ENCODE data around the gene TP53TG3C. TPM values are rescaled to one million over a fixed set of nuclear protein-coding genes. Genes with fewer than 3 reads are reported as not detected.
"Not testable (repeated sequence)": the region's sequence is repeated elsewhere in the genome, so short reads cannot be mapped to it uniquely, and the experiment has no call there.

TP53TG3C gene, protein sequence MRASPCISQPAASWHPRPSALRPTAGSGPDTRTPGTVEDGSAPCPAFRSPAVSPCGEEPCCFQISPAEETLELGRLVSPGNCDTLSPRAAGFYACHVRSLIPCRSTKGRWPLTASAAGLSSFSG
- not detected for total RNA-seq

DNA sequence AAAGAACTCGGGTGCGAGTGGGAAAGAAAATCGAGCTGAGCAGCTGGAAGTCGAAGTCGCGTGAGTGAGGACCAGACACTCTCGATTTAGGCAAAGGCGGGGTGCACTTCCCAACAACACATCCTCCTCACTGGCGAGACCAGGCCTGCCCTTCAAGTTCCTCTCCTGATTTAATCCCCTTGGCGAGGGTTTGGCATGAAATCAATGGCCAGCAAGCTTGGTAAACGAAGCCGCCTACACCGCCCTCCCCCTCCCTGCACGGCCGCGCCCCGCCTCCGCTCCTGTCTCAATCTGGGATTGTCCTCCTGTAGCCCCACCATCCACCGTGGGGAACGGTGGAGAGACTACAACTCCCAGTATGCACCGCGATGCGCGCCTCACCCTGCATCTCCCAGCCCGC lies at the start of gene TP53TG3C:
Gene TP53TG3C (plus strand): TSS at position 301 of the 400 bp plus-strand sequence. CDS start 68 bp downstream, at position 369.
- H3K4me1 Mint-ChIP-seq; DNase-seq; H3K27ac Mint-ChIP-seq; H3K9me3 Mint-ChIP-seq; CTCF ChIA-PET; H3K36me3 Mint-ChIP-seq (ENCODE audit: low read depth); POLR2A ChIA-PET; H3K27me3 Mint-ChIP-seq; H3K4me3 Mint-ChIP-seq: not testable (repeated sequence)

Other genes starting within 250 kb of the TP53TG3C start
- gene TP53TG3E, start 110.1 kb downstream of the TP53TG3C start, total RNA-seq, result not detected
- not detected for gene TP53TG3B, start 166.6 kb downstream of the TP53TG3C start, total RNA-seq